ENCODE measurements around the gene NISCH. TPM values are rescaled to one million over a fixed set of nuclear protein-coding genes. Genes with fewer than 3 reads are reported as not detected.

The NISCH gene
- total RNA-seq, 1 experiment from 2014 or later: 62.2 TPM

DNA sequence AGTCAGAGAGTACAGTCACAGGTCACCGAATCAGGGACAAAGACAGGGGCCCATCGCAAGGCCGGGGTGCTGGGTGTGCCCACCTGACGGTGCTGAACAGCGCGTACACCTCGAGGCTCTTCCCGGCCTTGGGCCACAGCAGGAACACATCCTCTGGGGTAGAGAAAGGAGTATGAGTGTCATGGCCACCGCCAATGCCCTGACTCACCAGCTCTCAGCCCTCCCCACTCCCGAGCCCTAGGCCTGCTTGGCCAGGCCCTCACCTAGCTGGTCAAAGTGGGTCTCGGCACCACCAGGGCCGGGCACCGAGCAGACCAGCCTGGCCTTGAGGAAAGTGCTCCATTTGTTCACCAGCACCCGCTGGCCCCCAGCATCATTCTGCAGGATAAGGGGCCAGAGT lies 14.7 kb upstream of the NISCH start:
- CTCF ChIA-PET: no interaction called here
- no peak for DNase-seq
- no peak overlapping the region for H3K4me3 Mint-ChIP-seq (ENCODE audit: unreplicated experiment)

DNA sequence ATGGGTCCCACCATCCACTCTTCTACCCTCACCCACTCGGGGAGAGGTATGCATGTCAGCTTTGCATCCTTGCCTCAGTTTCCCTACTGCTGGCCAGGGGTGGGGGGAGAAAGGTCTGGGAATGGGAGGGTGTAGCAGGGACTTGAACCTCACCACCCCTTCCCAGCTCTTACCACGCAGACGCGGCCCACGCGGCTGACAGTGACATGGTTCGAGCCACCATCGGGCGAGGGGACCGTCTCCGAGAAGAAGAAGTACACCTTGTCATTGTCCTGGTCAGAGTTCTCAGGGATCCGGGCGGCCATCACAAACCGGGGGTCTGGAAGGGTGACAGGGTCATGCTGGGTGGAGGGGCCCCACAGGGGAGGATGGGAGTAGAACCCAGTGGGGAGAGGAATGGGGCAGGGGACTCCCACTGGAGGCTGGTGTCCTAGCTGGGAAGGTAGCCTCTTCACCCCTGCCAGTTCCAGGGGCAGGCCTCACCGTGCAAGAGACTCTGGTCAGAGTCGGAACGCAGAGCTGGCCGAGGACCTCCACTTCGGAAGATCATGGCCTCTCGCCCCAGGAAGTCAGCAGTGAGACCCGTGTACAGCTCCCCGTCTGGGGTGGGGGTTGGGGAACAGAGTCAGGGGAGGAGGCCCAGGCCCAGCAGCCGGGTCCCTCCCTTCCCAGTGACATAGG lies 14.2 kb upstream of the NISCH start:
- no TSS peak for BruUV-seq (replicated peaks)
- POLR2A ChIA-PET: no interaction called here

More for the DNA sequence above, 14.7 kb upstream of the NISCH start:
- Histone ChIP-seq H3K36me3 (ENCODE audit: control insufficient read depth, insufficient read depth, low read length) (no peaks in the 10 kb centered on the region), H3K9me3 (no peaks in the 10 kb centered on the region), H3K4me1 (no peaks in the 10 kb centered on the region), H3K27me3 (replicated peaks; ENCODE audit: control insufficient read depth, insufficient read depth, low read length) (no peaks in the 10 kb centered on the region), H3K4me3 (ENCODE audit: low read depth, low read length) (no peak overlapping the region)
- Mint-ChIP-seq H3K4me1 (ENCODE audit: low read depth, unreplicated experiment) (no peaks in the 10 kb centered on the region), H3K27ac (ENCODE audit: unreplicated experiment) (no peak overlapping the region), H3K36me3 (ENCODE audit: insufficient read depth, unreplicated experiment) (no peaks in the 10 kb centered on the region), H3K9me3 (ENCODE audit: unreplicated experiment) (no peaks in the 10 kb centered on the region), H3K27me3 (ENCODE audit: insufficient read depth, unreplicated experiment) (no peaks in the 10 kb centered on the region)
- TF ChIP-seq CTCF (IDR thresholded peaks at IDR 0.05; ENCODE audit: insufficient read depth in 1 of 2, low read depth in 1 of 2, low read length in 1 of 2, severe bottlenecking in 1 of 2, unreplicated experiment in 1 of 2): no peak
- no TSS peak for BruUV-seq (replicated peaks)
- intact Hi-C loops (cut with micrococcal nuclease; ENCODE audit: unreplicated experiment): no loop called here
- POLR2A ChIA-PET: no interaction called here

GRCh38 chr3:52441772-52442332 lies 13.6 kb upstream of the NISCH start:
- ChIA-PET POLR2A (no interaction called here), CTCF (no interaction called here)
- Mint-ChIP-seq H3K4me3 (ENCODE audit: unreplicated experiment) (no peak overlapping the region), H3K4me1 (ENCODE audit: low read depth, unreplicated experiment) (no peaks in the 10 kb centered on the region), H3K36me3 (ENCODE audit: insufficient read depth, unreplicated experiment) (peaks cover under 1% of the 10 kb centered on the region), H3K9me3 (ENCODE audit: unreplicated experiment) (no peaks in the 10 kb centered on the region), H3K27me3 (ENCODE audit: insufficient read depth, unreplicated experiment) (no peaks in the 10 kb centered on the region), H3K27ac (ENCODE audit: unreplicated experiment) (no peak overlapping the region)
- no peaks in the 10 kb centered on the region for H3K9me3 ChIP-seq
- no peaks in the 10 kb centered on the region for H3K36me3 ChIP-seq (ENCODE audit: control insufficient read depth, insufficient read depth, low read length)
- DNase-seq: no peak
- H3K4me1 ChIP-seq: no peaks in the 10 kb centered on the region
- H3K4me3 ChIP-seq (ENCODE audit: low read depth, low read length): no peak overlapping the region
- intact Hi-C loops (cut with micrococcal nuclease; ENCODE audit: unreplicated experiment): no loop called here
- BruUV-seq (replicated peaks): no TSS peak
- no peak for TF ChIP-seq CTCF (IDR thresholded peaks at IDR 0.05; ENCODE audit: insufficient read depth in 1 of 2, low read depth in 1 of 2, low read length in 1 of 2, severe bottlenecking in 1 of 2, unreplicated experiment in 1 of 2)
- H3K27me3 ChIP-seq (replicated peaks; ENCODE audit: control insufficient read depth, insufficient read depth, low read length): no peaks in the 10 kb centered on the region

More for the DNA sequence above, 14.2 kb upstream of the NISCH start:
- no peaks in the 10 kb centered on the region for H3K36me3 ChIP-seq (ENCODE audit: control insufficient read depth, insufficient read depth, low read length)
- H3K4me1 Mint-ChIP-seq (ENCODE audit: low read depth, unreplicated experiment): no peaks in the 10 kb centered on the region
- DNase-seq: no peak
- intact Hi-C loops (cut with micrococcal nuclease; ENCODE audit: unreplicated experiment): no loop called here
- CTCF ChIA-PET: no interaction called here
- TF ChIP-seq CTCF (IDR thresholded peaks at IDR 0.05; ENCODE audit: insufficient read depth in 1 of 2, low read depth in 1 of 2, low read length in 1 of 2, severe bottlenecking in 1 of 2, unreplicated experiment in 1 of 2): no peak
- H3K4me3 Mint-ChIP-seq (ENCODE audit: unreplicated experiment): no peak overlapping the region
- H3K36me3 Mint-ChIP-seq (ENCODE audit: insufficient read depth, unreplicated experiment): no peaks in the 10 kb centered on the region
- no peaks in the 10 kb centered on the region for H3K27me3 ChIP-seq (replicated peaks; ENCODE audit: control insufficient read depth, insufficient read depth, low read length)
- H3K4me3 ChIP-seq (ENCODE audit: low read depth, low read length): no peak overlapping the region
- no peaks in the 10 kb centered on the region for H3K4me1 ChIP-seq
- no peaks in the 10 kb centered on the region for H3K9me3 Mint-ChIP-seq (ENCODE audit: unreplicated experiment)
- no peaks in the 10 kb centered on the region for H3K9me3 ChIP-seq
- H3K27ac Mint-ChIP-seq (ENCODE audit: unreplicated experiment): no peak overlapping the region
- H3K27me3 Mint-ChIP-seq (ENCODE audit: insufficient read depth, unreplicated experiment): no peaks in the 10 kb centered on the region
